ENCODE data around the gene MICA. TPM values are rescaled to one million over a fixed set of nuclear protein-coding genes. Genes with fewer than 3 reads are reported as not detected.
"Not testable (repeated sequence)": the region's sequence is repeated elsewhere in the genome, so short reads cannot be mapped to it uniquely, and the experiment has no call there.

MICA gene
- polyA plus RNA-seq, 1 of the 3 experiments (the other 2 are of a cell fraction), result 28.8 TPM

DNA sequence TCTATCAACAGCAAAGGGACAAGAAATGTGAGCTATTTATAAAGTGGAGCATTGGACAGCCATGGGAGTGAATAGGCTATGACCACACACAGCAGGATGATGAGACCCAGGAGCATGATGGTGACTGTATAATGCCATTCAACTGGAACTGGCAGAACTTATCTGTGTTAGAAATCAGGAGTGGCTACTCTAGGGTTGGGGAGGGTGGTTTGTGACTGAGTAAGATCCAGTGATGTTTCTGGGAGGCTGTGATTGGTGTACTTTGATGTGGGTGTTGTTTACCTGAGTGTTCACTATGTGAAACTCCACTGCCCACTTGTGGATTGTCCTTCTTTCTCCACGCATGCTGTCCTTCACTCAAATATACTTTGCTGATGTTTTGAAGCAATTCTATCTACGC lies 34.9 kb upstream of the MICA start:
- H3K36me3 ChIP-seq (replicated peaks in 1 of 2; ENCODE audit: control insufficient read depth in 1 of 2, insufficient read depth in 2 of 2, low read length in 1 of 2), result no peaks in the 10 kb centered on the region
- no peak overlapping the region for H3K4me2 ChIP-seq
- no peak overlapping the region for H2AFZ ChIP-seq (ENCODE audit: low read depth)
- peaks cover 0 to 2% of the 10 kb centered on the region in 2 experiments; a peak in 1 of 4 replicates for H3K4me1 ChIP-seq (ENCODE audit: control insufficient read depth in 1 of 2, insufficient read depth in 2 of 2, low read depth in 1 of 2, low read length in 1 of 2)
- no peak for TF ChIP-seq MEF2A (IDR thresholded peaks at IDR 0.05; ENCODE audit: borderline replicate concordance, low read depth)
- no peak for TF ChIP-seq ELF1 (IDR thresholded peaks at IDR 0.05)
- TF ChIP-seq GATA2 (CRISPR knock-in tag; IDR thresholded peaks at IDR 0.05), result no peak
- TF ChIP-seq, protein P1, sequence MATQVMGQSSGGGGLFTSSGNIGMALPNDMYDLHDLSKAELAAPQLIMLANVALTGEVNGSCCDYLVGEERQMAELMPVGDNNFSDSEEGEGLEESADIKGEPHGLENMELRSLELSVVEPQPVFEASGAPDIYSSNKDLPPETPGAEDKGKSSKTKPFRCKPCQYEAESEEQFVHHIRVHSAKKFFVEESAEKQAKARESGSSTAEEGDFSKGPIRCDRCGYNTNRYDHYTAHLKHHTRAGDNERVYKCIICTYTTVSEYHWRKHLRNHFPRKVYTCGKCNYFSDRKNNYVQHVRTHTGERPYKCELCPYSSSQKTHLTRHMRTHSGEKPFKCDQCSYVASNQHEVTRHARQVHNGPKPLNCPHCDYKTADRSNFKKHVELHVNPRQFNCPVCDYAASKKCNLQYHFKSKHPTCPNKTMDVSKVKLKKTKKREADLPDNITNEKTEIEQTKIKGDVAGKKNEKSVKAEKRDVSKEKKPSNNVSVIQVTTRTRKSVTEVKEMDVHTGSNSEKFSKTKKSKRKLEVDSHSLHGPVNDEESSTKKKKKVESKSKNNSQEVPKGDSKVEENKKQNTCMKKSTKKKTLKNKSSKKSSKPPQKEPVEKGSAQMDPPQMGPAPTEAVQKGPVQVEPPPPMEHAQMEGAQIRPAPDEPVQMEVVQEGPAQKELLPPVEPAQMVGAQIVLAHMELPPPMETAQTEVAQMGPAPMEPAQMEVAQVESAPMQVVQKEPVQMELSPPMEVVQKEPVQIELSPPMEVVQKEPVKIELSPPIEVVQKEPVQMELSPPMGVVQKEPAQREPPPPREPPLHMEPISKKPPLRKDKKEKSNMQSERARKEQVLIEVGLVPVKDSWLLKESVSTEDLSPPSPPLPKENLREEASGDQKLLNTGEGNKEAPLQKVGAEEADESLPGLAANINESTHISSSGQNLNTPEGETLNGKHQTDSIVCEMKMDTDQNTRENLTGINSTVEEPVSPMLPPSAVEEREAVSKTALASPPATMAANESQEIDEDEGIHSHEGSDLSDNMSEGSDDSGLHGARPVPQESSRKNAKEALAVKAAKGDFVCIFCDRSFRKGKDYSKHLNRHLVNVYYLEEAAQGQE (IDR thresholded peaks at IDR 0.05; ENCODE audit: low read depth, low read length), result no peak
- no peak for TF ChIP-seq RFX5 (IDR thresholded peaks at IDR 0.05; ENCODE audit: low read length)
- TF ChIP-seq CHD2 (IDR thresholded peaks at IDR 0.05; ENCODE audit: low read length, partially characterized antibody), result no peak
- TF ChIP-seq RAD21 (IDR thresholded peaks at IDR 0.05; ENCODE audit: low read length), result no peak
- TF ChIP-seq, protein P2, sequence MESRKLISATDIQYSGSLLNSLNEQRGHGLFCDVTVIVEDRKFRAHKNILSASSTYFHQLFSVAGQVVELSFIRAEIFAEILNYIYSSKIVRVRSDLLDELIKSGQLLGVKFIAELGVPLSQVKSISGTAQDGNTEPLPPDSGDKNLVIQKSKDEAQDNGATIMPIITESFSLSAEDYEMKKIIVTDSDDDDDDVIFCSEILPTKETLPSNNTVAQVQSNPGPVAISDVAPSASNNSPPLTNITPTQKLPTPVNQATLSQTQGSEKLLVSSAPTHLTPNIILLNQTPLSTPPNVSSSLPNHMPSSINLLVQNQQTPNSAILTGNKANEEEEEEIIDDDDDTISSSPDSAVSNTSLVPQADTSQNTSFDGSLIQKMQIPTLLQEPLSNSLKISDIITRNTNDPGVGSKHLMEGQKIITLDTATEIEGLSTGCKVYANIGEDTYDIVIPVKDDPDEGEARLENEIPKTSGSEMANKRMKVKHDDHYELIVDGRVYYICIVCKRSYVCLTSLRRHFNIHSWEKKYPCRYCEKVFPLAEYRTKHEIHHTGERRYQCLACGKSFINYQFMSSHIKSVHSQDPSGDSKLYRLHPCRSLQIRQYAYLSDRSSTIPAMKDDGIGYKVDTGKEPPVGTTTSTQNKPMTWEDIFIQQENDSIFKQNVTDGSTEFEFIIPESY (IDR thresholded peaks at IDR 0.05; ENCODE audit: borderline replicate concordance, low read depth), result no peak
- no peak for TF ChIP-seq POLR2AphosphoS5 (IDR thresholded peaks at IDR 0.05; ENCODE audit: low read depth, low read length)
- no peak for TF ChIP-seq TAF1 (IDR thresholded peaks at IDR 0.05; ENCODE audit: borderline replicate concordance, low read depth, low read length)
- no peak for TF ChIP-seq FOXM1 (IDR thresholded peaks at IDR 0.05; ENCODE audit: low read depth)
- TF ChIP-seq, protein P3, sequence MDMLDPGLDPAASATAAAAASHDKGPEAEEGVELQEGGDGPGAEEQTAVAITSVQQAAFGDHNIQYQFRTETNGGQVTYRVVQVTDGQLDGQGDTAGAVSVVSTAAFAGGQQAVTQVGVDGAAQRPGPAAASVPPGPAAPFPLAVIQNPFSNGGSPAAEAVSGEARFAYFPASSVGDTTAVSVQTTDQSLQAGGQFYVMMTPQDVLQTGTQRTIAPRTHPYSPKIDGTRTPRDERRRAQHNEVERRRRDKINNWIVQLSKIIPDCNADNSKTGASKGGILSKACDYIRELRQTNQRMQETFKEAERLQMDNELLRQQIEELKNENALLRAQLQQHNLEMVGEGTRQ (IDR thresholded peaks at IDR 0.05; ENCODE audit: borderline replicate concordance, low read depth, low read length), result no peak
- TF ChIP-seq GABPA (IDR thresholded peaks at IDR 0.05; ENCODE audit: low read depth), result no peak
- TF ChIP-seq, protein P4, sequence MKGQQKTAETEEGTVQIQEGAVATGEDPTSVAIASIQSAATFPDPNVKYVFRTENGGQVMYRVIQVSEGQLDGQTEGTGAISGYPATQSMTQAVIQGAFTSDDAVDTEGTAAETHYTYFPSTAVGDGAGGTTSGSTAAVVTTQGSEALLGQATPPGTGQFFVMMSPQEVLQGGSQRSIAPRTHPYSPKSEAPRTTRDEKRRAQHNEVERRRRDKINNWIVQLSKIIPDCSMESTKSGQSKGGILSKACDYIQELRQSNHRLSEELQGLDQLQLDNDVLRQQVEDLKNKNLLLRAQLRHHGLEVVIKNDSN (IDR thresholded peaks at IDR 0.05; ENCODE audit: borderline replicate concordance, low read depth), result no peak
- no peak for TF ChIP-seq EZH2phosphoT487 (IDR thresholded peaks at IDR 0.05; ENCODE audit: borderline replicate concordance, low read depth)
- no peak for TF ChIP-seq RXRA (IDR thresholded peaks at IDR 0.05; ENCODE audit: borderline replicate concordance, low read depth)
- no peaks in the 10 kb centered on the region for H3K79me2 ChIP-seq (ENCODE audit: insufficient read depth)
- no peaks in the 10 kb centered on the region for H3K9me2 ChIP-seq
- CTCF ChIA-PET, result interaction anchor here (2.4 to 3.1 kb wide), 4 partner anchors 8 to 230 kb away, joined by 7 to 63 read pairs (median 35); partner anchors contain the start of gene PSORS1C2
- H3K9ac ChIP-seq, result no peak overlapping the region
- no peaks in the 10 kb centered on the region for H4K20me1 ChIP-seq (ENCODE audit: insufficient read depth)
- no peak overlapping the region for H3K27ac ChIP-seq (ENCODE audit: low read depth in 2 of 2, low read length in 1 of 2)
- H3K4me3 ChIP-seq (ENCODE audit: low read depth in 2 of 2, low read length in 1 of 2), result no peak overlapping the region
- 5% methylated on average over 2 of the region's 2 CpGs for WGBS (ENCODE audit: low lambda C conversion rate)
- peaks cover 36% of the 10 kb centered on the region for H3K27me3 ChIP-seq (ENCODE audit: insufficient read depth)
- H3F3A ChIP-seq (replicated peaks; ENCODE audit: insufficient read depth), result no peaks in the 10 kb centered on the region
- 0 out of 2 replicates have a peak, but pooled peaks cover 13% of the 10 kb centered on the region for H3K9me3 ChIP-seq
- POLR2A ChIA-PET, result no interaction called here
- no peak for DNase-seq

DNA sequence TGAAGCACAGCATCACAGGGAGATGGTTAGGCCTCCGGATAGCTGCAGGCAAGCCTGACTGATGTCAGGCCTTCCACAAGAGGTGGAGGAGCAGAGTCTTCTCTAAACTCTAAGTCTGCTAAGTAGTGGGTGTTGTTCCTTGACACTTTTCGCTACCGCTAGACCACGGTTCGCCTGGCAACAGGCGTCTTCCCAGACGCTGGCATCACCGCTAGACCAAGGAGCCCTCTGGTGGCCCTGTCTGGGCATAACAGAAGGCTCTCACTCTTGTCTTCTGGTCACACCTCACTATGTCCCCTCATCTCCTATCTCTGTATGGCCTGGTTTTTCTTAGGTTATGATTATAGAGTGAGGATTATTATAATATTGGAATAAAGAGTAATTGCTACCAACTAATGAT lies 29.3 kb upstream of the MICA start:
- H2AFZ ChIP-seq (ENCODE audit: low read depth); H3K4me3 ChIP-seq (ENCODE audit: low read depth in 2 of 2, low read length in 1 of 2); H3K79me2 ChIP-seq (ENCODE audit: insufficient read depth); H3K4me2 ChIP-seq; H3K27ac ChIP-seq (ENCODE audit: low read depth in 2 of 2, low read length in 1 of 2); H3K36me3 ChIP-seq (replicated peaks in 1 of 2; ENCODE audit: control insufficient read depth in 1 of 2, insufficient read depth in 2 of 2, low read length in 1 of 2); POLR2A ChIA-PET; H4K20me1 ChIP-seq (ENCODE audit: insufficient read depth); H3K4me1 ChIP-seq (ENCODE audit: control insufficient read depth in 1 of 2, insufficient read depth in 2 of 2, low read depth in 1 of 2, low read length in 1 of 2); H3F3A ChIP-seq (replicated peaks; ENCODE audit: insufficient read depth); DNase-seq; H3K9me2 ChIP-seq; H3K9ac ChIP-seq; CTCF ChIA-PET: not testable (repeated sequence)
- peaks cover 35% of the 10 kb centered on the region; the same call in 1 of the 2 replicates for H3K27me3 ChIP-seq (ENCODE audit: insufficient read depth)
- WGBS (ENCODE audit: low lambda C conversion rate), result no CpG with 5 or more reads among the region's 8 CpGs
- H3K9me3 ChIP-seq, result 0 out of 2 replicates have a peak, but pooled peaks cover 13% of the 10 kb centered on the region
